H1 (cell line): ENCODE data around the gene PI4KA. TPM values are rescaled to one million over a fixed set of nuclear protein-coding genes. Genes with fewer than 3 reads are reported as not detected.
"Not testable (repeated sequence)": the region's sequence is repeated elsewhere in the genome, so short reads cannot be mapped to it uniquely, and the experiment has no call there.

Source experiments
- CTCF ChIA-PET: fragments of 300-600 bp; sonication (Branson Sonifier 250); formaldehyde crosslinking; loops from one replicate; lab custom pipeline; 2021; ENCODE audit not compliant: partially characterized antibody; lab: Charles Lee
- POLR2A ChIA-PET: fragments of 300-600 bp; sonication (Branson Sonifier 250); formaldehyde crosslinking; loops from one replicate; lab custom pipeline; 2021; ENCODE audit warnings: inconsistent platforms; ENCODE audit not compliant: partially characterized antibody; lab: Charles Lee
- DNase-seq, 2 experiments: peaks; one replicate each; pipeline versions ENCODE4 v3.0.0 to v3.0.0-alpha.2; 2010 to 2022; ENCODE audit warnings: low spot score in 2 of 2, low read depth in 1 of 2, mixed read lengths in 1 of 2
- FAIRE-seq: peaks from 2 replicates; lab custom pipeline; 2011; peaks lifted over from hg19 to GRCh38; lab: Jason Lieb, UNC
- H2AFZ ChIP-seq: 2 replicates; pipeline ENCODE4 v1.8.1; 2012; ENCODE audit warnings: low read length, inconsistent platforms
- H2AK5ac ChIP-seq: 2 replicates; pipeline ENCODE4 v1.6.1; 2013; ENCODE audit warnings: low read depth, low read length
- H2BK120ac ChIP-seq: replicated peaks from 2 replicates; pipeline ENCODE3; 2013; ENCODE audit warnings: low read depth, low read length, inconsistent platforms
- H2BK12ac ChIP-seq: 2 replicates; pipeline ENCODE4 v1.6.1; 2013; ENCODE audit warnings: low read depth, low read length
- H2BK15ac ChIP-seq: 2 replicates; pipeline ENCODE4 v1.6.1; 2013; ENCODE audit warnings: low read length
- H2BK20ac ChIP-seq: 2 replicates; pipeline ENCODE4 v1.6.1; 2013; ENCODE audit warnings: low read length
- H2BK5ac ChIP-seq: 2 replicates; pipeline ENCODE4 v1.6.1; 2013; ENCODE audit warnings: low read depth, low read length
- H3K14ac ChIP-seq: 2 replicates; pipeline ENCODE4 v1.6.1; 2013; ENCODE audit warnings: inconsistent platforms; ENCODE audit not compliant: insufficient read length
- H3K18ac ChIP-seq: 2 replicates; pipeline ENCODE4 v1.6.1; 2013; ENCODE audit warnings: low read length; ENCODE audit errors: extremely low read depth
- H3K23ac ChIP-seq: 2 replicates; pipeline ENCODE4 v1.6.1; 2013; ENCODE audit warnings: inconsistent platforms; ENCODE audit not compliant: insufficient read length
- H3K23me2 ChIP-seq: 2 replicates; pipeline ENCODE4 v1.6.1; 2013; ENCODE audit warnings: low read depth, low read length
- H3K27ac ChIP-seq: 2 replicates; pipeline ENCODE4 v1.6.1; 2011; ENCODE audit warnings: low read depth, low read length, inconsistent platforms
- H3K27me3 ChIP-seq, 4 experiments: replicated peaks in 1 of 4; 1 replicate in 1 of 4; 2 replicates in 3 of 4; pipeline versions ENCODE4 v1.6.1 to v1.8.1; 2011 to 2013; ENCODE audit warnings: low read length in 3 of 4, mild to moderate bottlenecking in 3 of 4, inconsistent platforms in 2 of 4, mixed read lengths in 2 of 4, moderate library complexity in 1 of 4; ENCODE audit not compliant: control insufficient read depth in 3 of 4, insufficient read depth in 3 of 4; ENCODE audit errors: extremely low read depth in 1 of 4
- H3K36me3 ChIP-seq, 4 experiments: 2 replicates each; pipeline versions ENCODE4 v1.6.1 to v1.8.1; 2011 to 2013; ENCODE audit warnings: mild to moderate bottlenecking in 4 of 4, low read length in 3 of 4, moderate library complexity in 2 of 4, control low read depth in 1 of 4, inconsistent platforms in 1 of 4; ENCODE audit not compliant: insufficient read depth in 4 of 4, control insufficient read depth in 2 of 4
- H3K4ac ChIP-seq: replicated peaks from 2 replicates; pipeline ENCODE3; 2013; ENCODE audit warnings: low read length, low read depth, mixed read lengths, inconsistent platforms; ENCODE audit not compliant: insufficient read length
- H3K4me1 ChIP-seq, 4 experiments: replicated peaks in 1 of 4; 1 replicate in 1 of 4; 2 replicates in 3 of 4; pipeline versions ENCODE4 v1.6.1 to v1.8.1; 2011 to 2013; ENCODE audit warnings: low read length in 3 of 4, inconsistent platforms in 2 of 4, mixed read lengths in 1 of 4; ENCODE audit not compliant: insufficient read depth in 4 of 4, control insufficient read depth in 3 of 4
- H3K4me2 ChIP-seq, 2 experiments: 2 replicates each; pipeline versions ENCODE4 v1.6.1 to v1.8.1; 2011 to 2013; ENCODE audit warnings: low read depth in 2 of 2, low read length in 2 of 2, control low read depth in 1 of 2, inconsistent platforms in 1 of 2, mild to moderate bottlenecking in 1 of 2; ENCODE audit not compliant: insufficient read depth in 1 of 2
- H3K4me3 ChIP-seq, 4 experiments: fragments of 200-600, 300-600 bp in 1 of 4; sonication (generic), shearing (Covaris generic), sonication (Bioruptor Twin) in 1 of 4; 2 replicates each; pipeline versions ENCODE4 v1.5.1 to v1.8.1; 2011 to 2016; ENCODE audit warnings: low read length in 4 of 4, low read depth in 3 of 4, control low read depth in 2 of 4, inconsistent platforms in 2 of 4, mild to moderate bottlenecking in 2 of 4, mixed read lengths in 1 of 4, moderate library complexity in 1 of 4; ENCODE audit not compliant: insufficient read depth in 2 of 4; ENCODE audit errors: extremely low read depth in 1 of 4
- H3K56ac ChIP-seq: replicated peaks from 2 replicates; pipeline ENCODE3; 2013; ENCODE audit warnings: low read depth, mild to moderate bottlenecking, mixed read lengths, low read length, inconsistent platforms; ENCODE audit not compliant: insufficient read length
- H3K79me1 ChIP-seq: 2 replicates; pipeline ENCODE4 v1.6.1; 2013; ENCODE audit warnings: low read depth, low read length, control low read depth
- H3K79me2 ChIP-seq, 2 experiments: 2 replicates each; pipeline versions ENCODE4 v1.6.1 to v1.8.1; 2012 to 2013; ENCODE audit warnings: low read length in 2 of 2, mild to moderate bottlenecking in 2 of 2, inconsistent platforms in 1 of 2; ENCODE audit not compliant: insufficient read depth in 2 of 2, control insufficient read depth in 1 of 2
- H3K9ac ChIP-seq, 4 experiments: replicated peaks in 1 of 4; 1 replicate in 1 of 4; 2 replicates in 3 of 4; pipeline versions ENCODE4 v1.6.1 to v1.8.1; 2011 to 2013; ENCODE audit warnings: low read depth in 3 of 4, low read length in 3 of 4, control low read depth in 2 of 4, mild to moderate bottlenecking in 2 of 4, moderate library complexity in 2 of 4, inconsistent platforms in 1 of 4; ENCODE audit errors: extremely low read depth in 1 of 4
- H3K9me3 ChIP-seq, 2 experiments: 2 replicates each; pipeline versions ENCODE4 v1.6.1 to v1.8.1; 2012 to 2013; ENCODE audit warnings: mild to moderate bottlenecking in 2 of 2, moderate library complexity in 2 of 2, control low read depth in 1 of 2, inconsistent platforms in 1 of 2, low read depth in 1 of 2, low read length in 1 of 2, mixed read lengths in 1 of 2; ENCODE audit not compliant: insufficient read depth in 2 of 2
- H4K20me1 ChIP-seq, 2 experiments: replicated peaks in 1 of 2; 2 replicates each; pipeline versions ENCODE3 to v1.8.1; 2011 to 2013; ENCODE audit warnings: inconsistent platforms in 2 of 2, low read length in 2 of 2, mild to moderate bottlenecking in 1 of 2; ENCODE audit not compliant: insufficient read depth in 2 of 2, control insufficient read depth in 1 of 2
- H4K5ac ChIP-seq: 2 replicates; pipeline ENCODE4 v1.6.1; 2013; ENCODE audit warnings: low read length, low read depth, mixed read lengths, inconsistent platforms; ENCODE audit not compliant: insufficient read length
- H4K8ac ChIP-seq: 2 replicates; pipeline ENCODE4 v1.8.0; 2013; ENCODE audit warnings: mild to moderate bottlenecking, moderate library complexity, low read length, inconsistent platforms; ENCODE audit not compliant: insufficient read depth; ENCODE audit errors: extremely low read depth
- H4K91ac ChIP-seq: replicated peaks from 2 replicates; pipeline ENCODE3; 2013; ENCODE audit warnings: low read length, mixed read lengths, inconsistent platforms; ENCODE audit not compliant: insufficient read length
- WGBS, 2 experiments: shearing (Covaris generic) in 1 of 2; methylation state at CpG; one replicate each; pipeline versions ENCODE4 v1.1.6 to v1.1.7; 2013 to 2015; ENCODE audit warnings: low lambda C conversion rate in 2 of 2, mixed read lengths in 2 of 2, inconsistent platforms in 1 of 2, low coverage in 1 of 2, missing lambda C conversion rate in 1 of 2; ENCODE audit not compliant: insufficient replicate concordance in 2 of 2, insufficient coverage in 1 of 2, insufficient read length in 1 of 2; ENCODE audit errors: extremely low coverage in 1 of 2, missing lambda C conversion rate in 1 of 2; 5-methylcytosine and 5-hydroxymethylcytosine counted together
- polyA plus RNA-seq, 7 experiments: library from polyadenylated mRNA; depleted of rRNA in 3 of 7; stranded (reverse) in 5 of 7; unstranded in 2 of 7; fragments of >200 nt in 5 of 7; fragments of 200-250 nt in 2 of 7; gene quantifications; 1 replicate in 5 of 7; 2 replicates in 1 of 7; 4 replicates in 1 of 7; pipeline versions ENCODE4 v1.2.1 to v1.2.3, GENCODE V29; 2011 to 2013; ENCODE audit warnings: missing spikeins in 2 of 7, mixed read lengths in 2 of 7
- total RNA-seq: library from RNA; stranded (reverse); fragmentation: NEBNext Ultra II Directional; extraction: Animal tissue kit (Norgen Biotek cat#: 25700); gene quantifications from 2 replicates; pipeline ENCODE4 v1.2.1, GENCODE V29; 2021

PI4KA gene
- total and polyA plus RNA-seq, 2 of the 8 experiments (the other 6 are each of a cell fraction or from before 2014, with no cell fraction given): 22.5 to 37.7 TPM

DNA sequence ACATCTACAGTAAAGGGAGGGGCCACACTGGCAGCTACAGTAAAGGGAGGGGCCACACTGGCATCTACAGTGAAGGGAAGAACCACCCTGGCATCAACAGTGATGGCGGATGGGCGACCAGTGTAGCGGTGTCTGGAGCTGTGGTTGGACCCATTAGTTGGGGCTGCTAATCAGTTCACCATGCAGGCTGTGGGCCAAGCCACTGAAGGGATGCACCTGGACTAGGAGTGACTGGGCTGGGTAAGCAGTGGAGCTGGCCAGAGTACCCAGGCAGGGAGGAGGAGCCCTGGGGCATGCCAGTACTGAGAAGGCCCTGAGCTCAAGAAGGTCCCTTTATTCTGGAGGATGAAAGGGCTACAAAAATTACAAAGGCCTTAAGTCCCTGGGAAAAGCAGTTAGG is 121.7 kb downstream of the PI4KA start:
- H3K79me2 ChIP-seq, H3K14ac ChIP-seq, H3K27ac ChIP-seq, H3K79me1 ChIP-seq, H3K36me3 ChIP-seq, H4K8ac ChIP-seq, FAIRE-seq, H4K91ac ChIP-seq, H3K4me2 ChIP-seq, H4K5ac ChIP-seq, H2BK5ac ChIP-seq, H3K4me3 ChIP-seq, H2AK5ac ChIP-seq, H3K4me1 ChIP-seq, H3K23me2 ChIP-seq, H2BK12ac ChIP-seq, H3K23ac ChIP-seq, H3K18ac ChIP-seq, H2BK15ac ChIP-seq, H4K20me1 ChIP-seq, H3K9me3 ChIP-seq, H2AFZ ChIP-seq, H3K27me3 ChIP-seq, H3K4ac ChIP-seq, DNase-seq, H3K56ac ChIP-seq, H3K9ac ChIP-seq, H2BK120ac ChIP-seq, H2BK20ac ChIP-seq, POLR2A ChIA-PET: not testable (repeated sequence)
- WGBS, 2 experiments: 95% methylated on average over 3 of the region's 3 CpGs; no CpG with 5 or more reads in 1 of the 2 experiments
- CTCF ChIA-PET: interaction anchor here (0.6 kb wide), 1 partner anchor 133 kb away, joined by 3 read pairs; no protein-coding TSS in a partner anchor

DNA sequence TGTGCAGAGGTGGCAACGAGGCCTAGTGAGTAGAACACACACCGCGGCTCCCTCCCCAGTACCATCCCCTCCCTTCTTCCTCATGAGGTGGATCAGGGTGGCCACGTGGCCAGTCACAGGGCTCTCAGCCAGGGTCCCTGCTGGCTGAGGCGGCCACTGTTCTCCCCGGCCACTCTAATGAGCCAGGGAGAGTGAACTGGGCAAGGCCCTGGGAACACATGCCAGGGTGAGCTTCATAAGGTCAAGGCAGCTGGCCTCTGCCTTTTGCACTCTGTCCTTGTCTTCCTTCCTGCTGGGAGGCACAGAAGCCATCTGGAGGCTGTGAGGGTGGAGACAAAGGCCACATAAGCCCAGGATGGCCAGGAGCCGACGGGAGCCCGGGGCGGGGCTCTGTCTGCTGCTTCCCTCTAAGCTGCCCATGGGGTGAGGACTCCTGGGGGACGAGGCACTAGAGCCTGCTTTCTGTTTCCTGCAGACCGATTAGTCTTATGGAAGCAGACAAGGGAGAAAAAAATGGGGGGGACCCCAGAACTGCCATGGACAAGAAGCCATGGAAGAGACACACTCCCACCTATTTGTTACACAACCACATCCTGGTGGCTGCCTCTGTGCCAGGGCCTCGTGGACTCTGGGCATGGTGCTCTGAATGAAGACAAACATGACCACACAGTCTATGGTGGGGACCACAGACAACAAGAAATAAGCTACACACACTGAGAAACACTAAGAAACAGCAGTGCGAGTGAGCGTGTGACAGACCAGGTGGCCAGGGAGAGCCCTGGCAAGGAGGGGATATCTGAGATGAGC is 123.1 kb downstream of the PI4KA start:
- 100% methylated on average over 9 of the region's 15 CpGs; no CpG with 5 or more reads in 1 of the 2 experiments for WGBS, 2 experiments
- not testable (repeated sequence) for H3K4me1 ChIP-seq

More for the DNA sequence above, 123.1 kb downstream of the PI4KA start:
- H2BK120ac ChIP-seq, H3K79me2 ChIP-seq, H3K23ac ChIP-seq, H2BK12ac ChIP-seq, H3K9ac ChIP-seq, H3K9me3 ChIP-seq, H3K56ac ChIP-seq, H2BK15ac ChIP-seq, H2AFZ ChIP-seq, DNase-seq, H4K8ac ChIP-seq, H3K79me1 ChIP-seq, H3K27me3 ChIP-seq, H4K20me1 ChIP-seq, H3K27ac ChIP-seq, H3K4me2 ChIP-seq, CTCF ChIA-PET, FAIRE-seq, H3K14ac ChIP-seq, H3K18ac ChIP-seq, H3K4me3 ChIP-seq, H2AK5ac ChIP-seq, H4K91ac ChIP-seq, H3K36me3 ChIP-seq, H2BK20ac ChIP-seq, H3K4ac ChIP-seq, POLR2A ChIA-PET, H3K23me2 ChIP-seq, H4K5ac ChIP-seq, H2BK5ac ChIP-seq: not testable (repeated sequence)
